Measurements from ENCODE around the gene THADA.

The THADA gene

GRCh38 chr2:43196768-43197587 is 398.9 kb downstream of the THADA start:
- DNase-seq (ENCODE audit: low read depth), result no peak
- TF ChIP-seq CTCF (conservative IDR thresholded peaks at IDR 0.05; ENCODE audit: control insufficient read depth, insufficient read depth, low read depth, low read length), result no peak
- no peak overlapping the region for H3K4me3 ChIP-seq (ENCODE audit: control insufficient read depth, low read depth, low read length)

GRCh38 chr2:43194121-43194869 is 401.5 kb downstream of the THADA start:
- H3K4me3 ChIP-seq (ENCODE audit: control insufficient read depth, low read depth, low read length), result no peak overlapping the region
- TF ChIP-seq CTCF (conservative IDR thresholded peaks at IDR 0.05; ENCODE audit: control insufficient read depth, insufficient read depth, low read depth, low read length), result no peak
- DNase-seq (ENCODE audit: low read depth), result no peak

GRCh38 chr2:43193652-43194120 is 402.2 kb downstream of the THADA start:
- no peak for DNase-seq (ENCODE audit: low read depth)
- no peak for TF ChIP-seq CTCF (conservative IDR thresholded peaks at IDR 0.05; ENCODE audit: control insufficient read depth, insufficient read depth, low read depth, low read length)
- H3K4me3 ChIP-seq (ENCODE audit: control insufficient read depth, low read depth, low read length), result no peak overlapping the region

GRCh38 chr2:43192744-43193651 is 402.8 kb downstream of the THADA start:
- H3K4me3 ChIP-seq (ENCODE audit: control insufficient read depth, low read depth, low read length), result no peak overlapping the region
- DNase-seq (ENCODE audit: low read depth), result no peak
- no peak for TF ChIP-seq CTCF (conservative IDR thresholded peaks at IDR 0.05; ENCODE audit: control insufficient read depth, insufficient read depth, low read depth, low read length)

GRCh38 chr2:43191947-43192516 is 403.8 kb downstream of the THADA start:
- H3K4me3 ChIP-seq (ENCODE audit: control insufficient read depth, low read depth, low read length), result no peak overlapping the region
- no peak for DNase-seq (ENCODE audit: low read depth)
- peak; percentile 43 for TF ChIP-seq CTCF (conservative IDR thresholded peaks at IDR 0.05; ENCODE audit: control insufficient read depth, insufficient read depth, low read depth, low read length)

Measured in fibroblast of mammary gland (primary cell).